ENCODE data around the gene CXorf66.

DNA sequence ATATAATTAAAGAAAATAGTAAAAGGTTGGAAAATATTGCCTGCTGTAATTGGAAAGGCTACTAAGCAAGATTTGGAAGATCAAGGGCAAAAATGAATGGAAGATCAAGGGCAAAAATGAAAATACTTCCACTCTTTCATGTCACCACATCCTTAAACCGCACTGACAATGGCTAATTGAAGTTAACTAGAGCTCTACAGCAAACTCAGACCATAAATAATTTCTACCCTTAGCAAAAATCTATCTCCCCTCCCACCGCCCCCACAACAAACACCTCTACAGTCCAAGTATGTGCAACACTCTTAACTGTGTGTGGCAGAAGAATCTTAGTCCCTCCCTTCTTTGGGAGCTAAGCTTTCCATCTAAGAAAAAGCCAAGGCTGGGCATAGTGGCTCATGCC is 59.6 kb downstream of the CXorf66 start:
- TF ChIP-seq, protein P1, sequence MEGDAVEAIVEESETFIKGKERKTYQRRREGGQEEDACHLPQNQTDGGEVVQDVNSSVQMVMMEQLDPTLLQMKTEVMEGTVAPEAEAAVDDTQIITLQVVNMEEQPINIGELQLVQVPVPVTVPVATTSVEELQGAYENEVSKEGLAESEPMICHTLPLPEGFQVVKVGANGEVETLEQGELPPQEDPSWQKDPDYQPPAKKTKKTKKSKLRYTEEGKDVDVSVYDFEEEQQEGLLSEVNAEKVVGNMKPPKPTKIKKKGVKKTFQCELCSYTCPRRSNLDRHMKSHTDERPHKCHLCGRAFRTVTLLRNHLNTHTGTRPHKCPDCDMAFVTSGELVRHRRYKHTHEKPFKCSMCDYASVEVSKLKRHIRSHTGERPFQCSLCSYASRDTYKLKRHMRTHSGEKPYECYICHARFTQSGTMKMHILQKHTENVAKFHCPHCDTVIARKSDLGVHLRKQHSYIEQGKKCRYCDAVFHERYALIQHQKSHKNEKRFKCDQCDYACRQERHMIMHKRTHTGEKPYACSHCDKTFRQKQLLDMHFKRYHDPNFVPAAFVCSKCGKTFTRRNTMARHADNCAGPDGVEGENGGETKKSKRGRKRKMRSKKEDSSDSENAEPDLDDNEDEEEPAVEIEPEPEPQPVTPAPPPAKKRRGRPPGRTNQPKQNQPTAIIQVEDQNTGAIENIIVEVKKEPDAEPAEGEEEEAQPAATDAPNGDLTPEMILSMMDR (IDR thresholded peaks at IDR 0.05), result no peak
- TF ChIP-seq POLR2A (IDR thresholded peaks at IDR 0.05), result no peak
